Measurements from ENCODE around the gene CEL.

GRCh38 chr9:133116346-133117231 is 54.8 kb downstream of the CEL start:
- TF ChIP-seq CTCF (conservative IDR thresholded peaks at IDR 0.05; ENCODE audit: low read depth, low read length) (no peak), EZH2 (IDR thresholded peaks at IDR 0.05; ENCODE audit: borderline replicate concordance, low read depth, low read length, poor library complexity, severe bottlenecking) (no peak)

Data from A673 (cell line).